ENCODE measurements around the gene RPGRIP1L.

RPGRIP1L gene

DNA sequence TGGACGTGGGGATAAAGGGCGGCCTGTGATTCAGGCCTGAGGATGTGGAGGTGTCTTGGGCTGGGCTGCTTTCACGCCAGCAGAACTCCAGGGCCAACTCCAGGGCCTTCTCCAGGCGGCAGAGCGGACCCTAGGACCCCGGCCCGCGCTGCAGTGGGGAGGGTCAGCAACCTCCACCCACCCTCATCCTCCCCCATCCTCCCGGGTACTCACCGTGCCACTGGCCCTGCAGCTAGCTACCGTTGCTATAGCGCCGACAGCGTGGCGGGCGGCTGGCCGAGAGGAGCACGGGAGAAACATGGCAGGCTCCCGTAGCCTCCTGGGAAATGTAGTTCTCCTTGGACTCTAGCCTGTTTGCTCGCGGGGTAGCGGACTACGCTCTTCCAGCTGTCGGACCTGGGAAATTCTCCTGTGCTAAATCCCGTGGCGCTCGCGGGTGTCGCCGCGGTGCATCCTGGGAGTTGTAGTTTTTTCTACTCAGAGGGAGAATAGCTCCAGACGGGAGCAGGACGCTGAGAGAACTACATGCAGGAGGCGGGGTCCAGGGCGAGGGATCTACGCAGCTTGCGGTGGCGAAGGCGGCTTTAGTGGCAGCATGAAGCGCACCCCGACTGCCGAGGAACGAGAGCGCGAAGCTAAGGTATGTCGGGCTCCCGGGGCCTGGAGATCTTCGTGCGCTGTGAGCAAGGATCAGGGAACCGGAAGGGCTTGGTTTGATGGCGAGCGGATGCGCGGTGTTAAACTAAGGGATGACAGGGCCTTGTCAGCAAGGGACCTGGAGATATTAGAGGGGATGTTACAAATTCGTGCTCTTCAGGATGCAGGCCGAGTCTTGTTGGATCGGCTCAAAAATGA is at the start of gene RPGRIP1L, which contains the start of gene FTO:
Gene RPGRIP1L, minus strand, starts transcription at position 270 of the 855 bp plus-strand sequence. CDS start 3,136 bp downstream, outside the sequence.
Gene FTO, plus strand, starts transcription at position 567 of the 855 bp plus-strand sequence.
- peak; percentile 84 to 90 (median 85) for DNase-seq

DNA sequence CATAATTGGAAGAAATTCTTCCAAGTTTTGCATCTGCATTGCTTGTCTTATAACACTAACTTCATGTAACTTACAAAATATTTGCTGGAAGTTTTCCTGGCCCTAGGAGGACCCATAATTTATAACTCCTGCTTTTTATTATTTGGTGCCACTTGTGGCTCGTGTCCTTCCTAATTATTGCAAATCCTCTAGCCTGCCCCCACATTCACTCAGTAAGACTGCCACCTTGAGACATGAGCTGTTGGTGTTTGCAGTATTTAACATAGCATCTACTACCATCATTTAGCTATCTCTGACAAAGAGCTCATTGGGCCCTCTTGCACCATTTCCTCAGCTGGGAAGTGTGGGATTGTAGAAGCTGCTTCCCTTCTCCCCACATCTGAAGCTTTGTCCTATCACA is 49.8 kb upstream of the RPGRIP1L start:
- DNase-seq: no peak

DNA sequence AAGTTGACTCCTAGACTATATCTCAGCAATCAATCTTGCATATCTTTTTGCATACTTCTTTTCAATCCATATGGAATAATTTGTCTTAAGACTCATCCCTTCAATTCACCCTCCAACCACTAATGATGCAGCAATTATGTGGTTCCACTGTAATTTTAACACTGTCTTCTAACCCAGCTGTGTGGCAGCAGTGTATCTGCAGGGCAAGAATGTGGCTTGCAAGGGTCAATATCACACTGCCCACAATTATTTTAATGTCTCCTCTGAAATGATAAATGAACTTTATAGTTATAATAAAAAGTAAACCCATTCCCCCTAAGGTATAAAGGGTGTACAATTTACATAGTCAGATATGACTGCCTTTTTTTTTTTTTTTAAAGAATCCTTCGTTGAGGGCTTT is 48.9 kb upstream of the RPGRIP1L start:
- DNase-seq: no peak

DNA sequence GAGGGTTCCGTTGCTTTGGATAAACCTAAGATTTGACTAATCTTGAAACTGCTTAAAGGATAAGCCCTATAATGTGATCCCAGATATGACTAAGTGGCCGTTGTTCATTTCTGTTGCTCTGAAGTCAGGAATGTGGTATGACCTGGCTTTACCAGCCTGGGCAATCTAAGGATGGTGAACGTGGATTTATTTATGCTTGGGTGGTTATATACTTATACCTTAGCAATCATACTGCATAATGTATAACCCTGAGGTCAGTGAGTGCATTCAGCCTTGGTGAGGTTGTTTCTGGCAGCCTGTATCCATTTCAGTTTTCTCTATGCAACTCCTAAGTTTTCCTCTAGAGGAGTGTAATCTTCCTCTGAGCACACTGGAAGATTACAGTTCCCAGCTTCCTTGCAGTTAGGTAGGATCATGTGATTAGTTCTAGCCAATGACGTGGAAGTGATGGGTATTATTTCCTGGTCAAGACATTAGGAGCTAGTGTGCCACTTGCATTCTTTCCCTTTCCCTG is 42.2 kb upstream of the RPGRIP1L start:
- DNase-seq: no peak

DNA sequence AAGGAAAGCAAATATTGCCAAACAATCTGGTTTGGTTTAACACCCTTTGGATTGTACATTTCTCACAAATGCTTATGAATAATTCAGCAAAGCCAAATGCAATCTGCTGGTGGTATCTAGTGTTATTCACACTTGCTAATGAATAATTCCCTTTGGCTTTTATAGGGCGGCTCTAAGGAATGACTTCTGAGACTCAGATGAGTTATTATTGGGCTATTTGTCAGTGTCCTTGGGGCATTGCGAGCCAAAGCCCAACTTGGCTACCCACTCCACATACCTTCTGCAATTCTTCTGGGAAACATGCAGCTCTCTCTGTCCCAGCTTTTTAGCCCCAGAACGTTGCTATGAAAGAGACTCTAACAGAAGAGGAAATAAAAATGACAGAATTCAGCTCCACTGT is 41.4 kb upstream of the RPGRIP1L start:
- no peak for DNase-seq

DNA sequence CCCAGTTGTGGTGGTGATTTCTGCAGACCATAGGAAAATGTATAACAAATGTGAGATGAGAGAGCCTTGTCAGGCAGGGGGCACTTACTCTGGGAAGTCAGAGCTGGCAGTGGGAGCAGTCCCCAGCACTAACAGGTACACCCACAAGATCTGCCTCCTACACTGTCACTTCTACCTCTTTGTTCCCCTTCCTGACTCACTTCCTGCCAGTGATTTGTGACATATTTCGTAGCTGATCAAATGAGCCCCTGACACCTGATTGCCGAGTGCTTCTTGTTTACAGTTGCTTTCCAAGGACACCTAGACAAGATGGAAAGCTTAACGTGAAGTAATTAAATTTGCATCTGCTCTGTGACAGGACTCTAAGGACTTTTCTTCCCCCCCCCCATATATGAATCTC is 40.8 kb upstream of the RPGRIP1L start:
- no peak for DNase-seq

DNA sequence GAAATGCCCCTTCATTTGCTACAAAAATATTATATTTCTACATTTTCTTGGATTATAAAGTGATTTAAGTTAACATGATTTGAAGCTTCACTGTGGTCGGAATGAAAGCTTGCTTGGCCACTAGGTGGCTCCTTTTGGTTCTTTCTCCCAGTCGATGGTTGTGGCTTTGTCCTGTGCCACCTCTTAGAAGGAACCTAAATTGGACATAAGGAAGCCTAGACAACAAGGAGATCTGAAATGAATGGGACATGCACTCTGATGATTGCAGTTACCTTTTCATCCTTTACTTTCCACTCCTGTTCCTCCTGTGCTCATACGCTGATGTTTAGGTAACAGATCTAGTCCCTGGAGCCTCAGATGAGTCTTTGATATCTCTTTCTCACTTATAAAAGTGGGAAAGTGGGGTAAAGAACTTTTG is 39.5 kb upstream of the RPGRIP1L start:
- no peak for DNase-seq

DNA sequence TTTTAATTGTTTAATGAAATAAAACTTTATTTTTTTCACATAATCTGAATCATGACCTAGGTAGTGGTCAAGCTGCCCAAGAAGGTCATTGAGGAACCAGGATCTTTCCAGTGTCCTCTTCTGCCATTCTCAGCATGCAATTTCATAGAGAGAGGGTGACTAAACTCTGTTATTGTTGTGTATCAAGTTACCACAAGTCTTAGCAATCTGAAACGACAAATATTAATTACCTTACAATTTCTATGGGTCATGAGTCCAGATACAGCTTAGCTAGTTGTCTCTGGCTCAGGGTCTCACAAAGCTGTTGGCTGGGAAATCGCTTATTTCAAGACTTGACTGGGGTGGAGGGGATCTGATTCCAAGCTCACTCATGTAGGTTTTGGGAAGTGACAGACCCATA is 37.9 kb upstream of the RPGRIP1L start:
- no peak for DNase-seq

DNA sequence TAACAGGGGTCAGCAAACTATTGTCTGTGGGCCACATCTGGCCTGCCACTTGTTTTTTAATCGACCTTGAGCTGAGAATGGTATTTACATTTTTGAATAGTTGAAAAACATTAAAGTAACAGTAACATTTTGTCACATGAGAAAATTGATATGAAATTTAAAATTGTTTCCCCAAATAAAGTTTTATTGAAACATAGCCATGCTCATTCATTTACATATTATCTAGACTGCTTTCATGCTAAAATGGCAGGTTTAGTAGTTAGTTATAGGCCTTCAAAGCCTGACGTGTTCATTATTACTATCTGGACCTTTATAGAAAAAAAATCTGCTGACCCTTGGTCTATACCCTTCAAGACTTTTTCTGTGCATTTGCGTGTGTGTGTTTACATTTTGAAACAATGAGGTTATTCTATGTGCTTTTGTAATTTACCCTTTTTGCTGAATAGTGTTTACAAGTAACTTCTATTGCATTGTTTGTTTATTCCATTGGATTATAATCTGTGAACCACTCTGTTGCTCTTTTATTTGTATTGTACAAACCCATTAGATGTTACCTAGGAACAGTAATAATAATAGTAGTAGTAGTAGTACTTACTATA is 37.4 kb upstream of the RPGRIP1L start:
- DNase-seq: no peak

DNA sequence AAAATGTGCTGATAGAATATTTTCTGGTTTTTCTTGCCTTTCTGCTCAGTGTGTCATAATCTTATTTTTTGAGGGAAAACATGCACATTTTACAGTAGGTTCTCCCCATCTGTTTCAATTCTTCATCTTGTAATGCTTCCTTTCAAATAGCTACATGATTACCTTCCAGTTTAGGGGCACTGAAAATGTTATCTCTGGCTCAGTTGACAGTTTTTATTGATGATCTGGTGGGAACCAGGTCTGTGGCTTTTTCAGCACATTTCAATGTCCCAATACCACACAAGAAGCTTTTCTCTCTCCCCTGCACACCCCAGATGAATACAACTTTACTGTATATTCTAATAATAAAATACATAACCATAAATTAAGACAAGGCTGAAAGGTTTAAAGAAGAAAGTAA is 36.8 kb upstream of the RPGRIP1L start:
- no peak for DNase-seq

DNA sequence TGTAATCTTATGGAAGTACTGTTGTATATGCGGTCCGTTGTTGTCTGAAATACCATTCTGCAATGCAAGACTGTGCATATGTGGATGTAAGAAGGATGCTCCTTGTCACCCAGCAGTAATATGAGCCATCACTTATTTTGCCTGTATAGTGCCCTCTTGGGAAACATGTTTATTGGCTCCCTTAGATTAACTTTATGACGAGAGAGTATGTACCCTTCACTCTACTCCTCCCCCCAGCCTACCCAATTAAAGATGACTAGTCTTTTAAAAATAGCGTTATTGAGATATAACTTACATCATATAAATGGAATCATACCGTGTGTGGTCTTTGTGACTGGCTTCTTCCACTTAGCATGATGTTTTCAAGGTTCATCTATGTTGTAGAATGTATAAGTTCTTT is 33.9 kb upstream of the RPGRIP1L start:
- DNase-seq: no peak

DNA sequence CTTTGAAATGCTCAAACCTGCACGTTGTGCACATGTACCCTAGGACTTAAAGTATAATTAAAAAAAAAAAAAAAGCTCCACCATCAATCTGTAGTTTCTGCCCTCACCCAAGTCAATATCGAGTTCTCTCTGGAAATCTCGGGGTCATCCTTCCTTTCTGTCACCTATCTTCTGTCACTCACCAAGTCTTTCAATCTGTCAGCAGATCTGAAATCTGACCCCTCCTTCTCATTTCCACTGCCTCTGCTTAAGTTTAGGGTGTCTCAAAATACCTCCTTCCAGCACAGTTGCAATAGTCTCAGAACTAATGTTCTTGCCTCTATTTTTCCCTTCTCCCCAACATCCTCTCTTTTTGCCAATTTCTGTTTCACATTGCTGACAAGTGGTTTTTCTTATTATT is 32.6 kb upstream of the RPGRIP1L start:
- DNase-seq: no peak

DNA sequence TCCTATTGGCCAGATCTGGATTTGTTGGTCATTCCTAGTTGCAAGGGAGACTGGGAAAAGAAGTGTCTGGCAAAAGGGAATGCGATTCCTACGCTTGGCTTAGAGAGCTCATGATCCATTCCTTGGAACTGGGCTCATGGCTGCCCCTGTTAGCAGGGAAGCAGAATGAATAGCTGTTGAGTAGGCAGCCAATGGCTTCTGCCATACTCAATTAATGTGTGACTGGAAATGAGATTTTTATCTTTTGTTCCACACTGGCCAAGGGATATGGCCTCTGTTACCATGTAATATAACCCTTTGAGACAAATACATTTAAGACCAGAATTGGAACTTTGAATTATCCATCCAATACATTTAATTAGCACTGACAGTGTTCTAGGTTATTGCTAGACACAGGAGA is 31.2 kb upstream of the RPGRIP1L start:
- DNase-seq: no peak

DNA sequence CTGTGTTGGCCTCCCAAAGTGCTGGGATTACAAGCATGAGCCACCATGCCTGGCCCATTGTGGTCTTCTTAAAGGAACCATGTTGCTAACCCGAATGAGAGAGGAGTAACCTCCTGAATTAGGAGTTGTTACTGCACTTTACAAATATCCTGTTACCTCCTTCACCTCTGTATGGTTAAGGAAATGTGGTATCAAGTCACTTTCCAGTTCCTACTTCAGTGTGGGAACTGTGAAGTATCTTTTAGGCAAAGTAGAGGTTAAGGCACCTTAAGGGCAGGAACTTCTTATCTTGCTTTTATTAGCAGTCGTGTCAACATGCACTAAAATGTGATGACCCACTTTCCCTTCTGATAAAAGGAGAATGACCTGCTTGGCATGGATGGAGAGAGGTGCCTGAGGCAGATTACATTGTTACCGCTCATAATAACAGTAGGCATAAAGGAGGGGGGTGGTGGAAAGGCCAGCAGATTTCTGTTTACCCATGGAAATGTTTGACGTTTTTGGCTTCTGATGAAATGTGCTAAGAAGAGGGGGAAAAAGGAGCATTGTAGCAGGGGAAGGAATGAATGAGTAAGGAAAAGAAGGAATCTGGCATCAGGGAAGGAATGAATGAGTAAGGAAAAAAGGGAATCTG is 28.8 kb upstream of the RPGRIP1L start:
- DNase-seq: no peak

DNA sequence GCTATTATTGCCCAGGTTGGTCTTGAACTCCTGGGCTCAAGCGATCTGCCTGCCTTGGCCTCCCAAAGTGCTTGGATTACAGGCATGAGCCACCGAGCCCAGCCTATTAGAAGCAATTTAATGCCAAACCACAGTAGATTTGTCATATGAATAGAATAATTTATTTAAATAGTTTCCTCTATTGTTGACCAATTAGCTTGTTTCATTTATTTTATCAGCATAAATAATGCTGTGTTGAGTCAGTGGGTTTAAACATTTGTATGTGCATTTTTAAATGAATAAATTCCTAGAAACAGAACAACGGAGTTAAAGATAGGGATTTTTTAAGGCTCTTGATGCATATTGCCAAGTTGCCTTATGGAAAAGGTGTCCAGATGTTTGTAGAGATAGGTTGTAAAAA is 27.0 kb upstream of the RPGRIP1L start:
- DNase-seq: no peak

DNA sequence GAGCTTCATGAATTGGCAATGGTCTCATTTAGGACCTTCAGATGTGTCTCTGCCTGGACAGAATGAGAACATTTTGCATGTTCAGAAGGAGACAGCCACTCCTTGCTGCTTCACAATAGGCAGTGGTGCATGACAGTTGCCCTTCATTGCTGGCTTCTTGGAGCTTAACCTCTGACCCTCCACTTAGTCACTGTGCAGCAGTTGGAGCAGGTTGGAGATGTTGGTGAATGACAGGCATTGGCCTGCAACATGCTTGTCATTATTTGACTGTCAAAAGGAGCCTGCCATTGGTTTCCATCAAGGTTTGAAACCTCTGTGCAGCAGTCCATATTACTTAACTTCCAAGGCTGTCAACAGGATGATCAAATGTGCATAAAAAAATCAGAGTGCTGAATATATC is 23.0 kb upstream of the RPGRIP1L start:
- no peak for DNase-seq

DNA sequence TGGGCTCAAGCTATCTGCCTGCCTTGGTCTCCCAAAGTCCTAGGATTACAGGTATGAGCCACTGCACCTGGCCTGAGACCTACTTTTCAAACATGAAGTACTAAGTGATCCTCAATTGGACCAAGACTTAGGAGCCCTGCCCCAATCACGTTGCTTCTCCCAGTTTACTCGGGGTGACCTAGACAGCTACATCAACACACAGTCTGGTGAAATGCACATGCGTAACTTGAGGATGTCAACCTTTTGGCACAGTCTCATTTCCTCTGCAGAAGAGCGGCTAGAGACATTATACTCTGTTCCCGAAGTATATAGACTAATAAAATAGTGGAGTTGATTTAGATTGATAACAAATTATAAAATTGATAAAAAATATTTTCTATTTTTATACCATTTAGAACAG is 17.4 kb upstream of the RPGRIP1L start:
- DNase-seq: no peak

DNA sequence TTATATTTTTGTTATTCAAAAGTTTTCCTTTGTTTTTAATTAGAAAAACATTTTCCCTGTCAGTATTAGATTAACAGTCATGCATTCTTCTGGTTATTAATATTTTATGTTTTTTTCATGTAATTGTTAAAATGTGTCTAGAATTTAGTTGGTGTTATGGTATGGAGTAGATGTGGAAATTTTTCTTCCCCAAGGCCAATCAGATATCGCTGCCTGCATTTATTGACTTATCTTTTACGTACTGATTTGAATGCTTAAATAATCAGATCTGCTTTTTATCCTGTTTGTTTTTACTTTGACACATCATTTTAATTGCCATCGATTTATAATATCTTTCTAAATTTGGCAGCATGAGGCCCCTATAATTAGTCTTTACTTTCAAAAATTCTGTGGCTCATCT is 13.9 kb upstream of the RPGRIP1L start:
- no peak for DNase-seq

DNA sequence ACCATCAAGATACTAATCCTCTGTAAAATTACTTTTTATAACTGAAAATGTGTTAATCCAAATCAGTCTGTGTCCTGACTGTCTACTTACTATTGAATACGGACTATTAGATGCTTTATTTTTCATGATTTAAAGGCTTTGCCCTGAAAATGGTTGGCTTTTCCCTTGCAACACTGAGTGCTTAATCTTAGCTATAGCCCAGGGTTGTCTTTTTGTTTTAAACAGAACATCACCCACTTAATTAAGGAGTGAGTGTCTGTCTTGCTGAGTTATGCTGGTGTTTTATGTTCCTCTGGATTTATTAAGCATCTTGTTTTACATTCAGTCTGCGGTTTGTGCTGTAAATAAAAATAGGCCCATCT is 11.3 kb upstream of the RPGRIP1L start:
- no peak for DNase-seq

DNA sequence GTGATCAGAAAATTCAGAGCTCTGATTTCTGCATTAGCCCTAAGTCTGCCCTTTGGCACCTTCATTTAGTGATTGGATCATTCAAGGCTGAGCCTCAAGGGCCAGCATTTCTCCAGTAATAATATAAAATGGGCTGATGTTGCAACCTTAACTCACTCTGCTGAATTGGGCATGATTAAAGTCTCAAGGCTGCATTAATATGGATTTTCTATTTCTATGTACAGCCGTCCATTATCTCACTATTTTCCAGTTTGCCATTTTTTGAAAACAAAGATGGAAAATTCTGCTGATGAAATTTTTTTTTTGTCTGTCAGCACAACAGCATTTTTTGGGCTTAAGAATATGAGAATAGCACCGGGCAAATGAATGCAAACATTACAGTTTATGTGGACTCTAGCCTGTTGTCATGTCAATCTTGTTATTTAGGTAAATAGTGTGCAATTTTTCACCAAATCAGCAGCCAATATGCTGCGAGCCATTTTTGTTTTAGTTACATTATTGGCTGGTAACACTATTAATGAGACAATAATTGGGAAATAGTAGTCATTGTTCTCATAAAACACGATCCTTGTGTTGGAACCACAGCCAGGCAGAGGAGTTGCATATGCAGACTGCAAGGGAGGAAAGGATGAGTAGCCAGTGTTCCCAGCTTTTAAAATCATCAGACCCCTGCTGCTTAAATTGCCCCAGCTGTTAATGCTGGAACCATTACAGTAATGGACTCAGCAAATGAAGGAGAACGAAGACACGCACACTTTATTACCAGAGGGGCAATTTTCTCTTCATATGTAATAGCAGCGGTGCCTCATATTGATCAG is 10.8 kb upstream of the RPGRIP1L start:
- DNase-seq: no peak

DNA sequence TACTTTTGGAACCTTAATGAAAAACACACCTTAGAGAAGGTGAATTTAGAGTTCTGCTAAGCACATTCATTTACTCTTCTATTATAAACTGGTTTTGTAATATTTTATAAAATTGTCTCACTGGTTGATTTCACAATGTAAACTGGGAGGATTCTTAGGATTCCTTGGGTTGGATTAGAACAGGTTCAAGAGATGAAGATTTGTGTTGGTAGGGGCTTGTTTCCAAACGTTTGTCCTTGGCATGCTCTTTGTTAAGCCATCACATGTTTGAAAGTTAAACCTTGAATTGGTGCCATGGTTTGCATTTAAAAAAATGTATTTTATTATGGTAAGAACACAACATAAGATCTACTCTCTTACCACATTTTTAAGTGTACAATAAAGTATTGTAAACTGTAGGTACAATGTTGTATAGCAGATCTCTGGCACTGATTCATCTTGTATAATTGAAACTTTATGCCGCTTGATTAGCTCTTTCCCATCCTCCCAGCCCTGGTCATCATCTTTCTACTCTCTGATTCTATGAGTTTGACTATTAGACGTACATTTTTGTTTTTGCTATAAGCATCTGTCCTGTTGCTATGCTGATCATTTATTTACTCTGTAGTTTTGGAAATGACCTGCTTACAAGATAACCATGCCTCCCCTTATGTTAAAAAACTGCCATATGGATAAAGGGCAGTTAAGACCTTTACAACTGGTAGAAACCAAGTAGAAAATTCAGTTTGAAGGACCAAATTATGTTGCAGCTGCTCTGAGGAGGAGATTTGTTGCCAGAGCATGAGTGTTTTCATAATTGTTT is 9.9 kb upstream of the RPGRIP1L start:
- no peak for DNase-seq

DNA sequence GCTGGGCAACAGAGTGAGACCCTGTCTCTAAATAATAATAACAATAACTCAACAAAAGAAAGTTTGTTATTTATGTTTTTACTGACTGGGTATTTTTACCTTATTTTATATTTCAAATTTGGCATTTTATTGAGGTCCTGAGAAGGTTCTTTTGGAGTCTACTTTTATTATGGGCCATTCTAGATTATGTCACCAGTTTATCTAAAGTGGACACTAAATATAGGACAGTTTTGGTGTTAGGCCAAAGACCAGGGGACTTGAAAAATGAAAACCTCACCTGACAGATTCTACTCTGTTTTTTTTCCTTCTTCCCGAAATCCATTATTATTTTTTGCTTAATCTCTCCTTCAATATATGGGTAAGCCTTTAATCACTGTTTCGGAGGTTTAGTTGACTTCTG is 8.4 kb upstream of the RPGRIP1L start:
- DNase-seq: no peak
